Panc1 (cell line): ENCODE data around the gene GAPDH. TPM values are rescaled to one million over a fixed set of nuclear protein-coding genes. Genes with fewer than 3 reads are reported as not detected.

Experiments used
- ATAC-seq: fragments of 200-7000 bp; cut with Tn5 transposase; 2 replicates; pipeline ENCODE4 v1.9.1; 2020; ENCODE audit warnings: mild to moderate bottlenecking, moderate library complexity
- BruUV-seq: library from RNA; stranded (reverse); fragments of 400-500 nt; replicated peaks from 2 replicates; lab custom pipeline; 2021; lab: Mats Ljungman, UMichigan
- CTCF ChIA-PET: fragments of 300-600 bp; sonication (Branson Sonifier 250); formaldehyde crosslinking; loops from one replicate; lab custom pipeline; 2022; ENCODE audit warnings: antibody characterized with exemption; lab: Charles Lee
- POLR2A ChIA-PET: fragments of 300-600 bp; sonication (Branson Sonifier 250); formaldehyde crosslinking; loops from one replicate; lab custom pipeline; 2022; ENCODE audit warnings: antibody characterized with exemption; lab: Charles Lee
- DNase-seq: peaks from one replicate; pipeline ENCODE4 v3.0.0-alpha.2; 2010; ENCODE audit warnings: low read depth, low spot score
- H3K27ac ChIP-seq: 2 replicates; pipeline ENCODE4 v1.5.1; 2011; ENCODE audit warnings: mild to moderate bottlenecking, low read length, inconsistent platforms
- H3K27me3 ChIP-seq: fragments of 200-500 bp; sonication (Bioruptor generic); 2 replicates; pipeline ENCODE4 v1.6.0; 2014; ENCODE audit warnings: low read length, inconsistent platforms; ENCODE audit not compliant: control insufficient read depth, insufficient read depth
- H3K36me3 ChIP-seq: fragments of 200-500 bp; sonication (Bioruptor generic); 2 replicates; pipeline ENCODE4 v1.5.1; 2014; ENCODE audit warnings: inconsistent platforms, mild to moderate bottlenecking, low read length, moderate library complexity; ENCODE audit not compliant: control insufficient read depth, insufficient read depth
- H3K4me1 ChIP-seq: 2 replicates; pipeline ENCODE4 v1.5.1; 2011; ENCODE audit warnings: inconsistent platforms, mild to moderate bottlenecking, low read length, moderate library complexity; ENCODE audit not compliant: control insufficient read depth, insufficient read depth
- H3K4me3 ChIP-seq, 2 experiments: 2 replicates each; pipeline ENCODE4 v1.5.1; 2011 to 2012; ENCODE audit warnings: low read depth in 2 of 2, low read length in 2 of 2, mild to moderate bottlenecking in 2 of 2, inconsistent platforms in 1 of 2, moderate library complexity in 1 of 2
- H3K9me3 ChIP-seq: fragments of 200-500 bp; sonication (Bioruptor generic); 2 replicates; pipeline ENCODE4 v1.5.1; 2014; ENCODE audit warnings: low read depth, mild to moderate bottlenecking, inconsistent platforms, low read length, moderate library complexity; ENCODE audit not compliant: control insufficient read depth, insufficient read depth
- POLR2AphosphoS5 ChIP-seq: IDR thresholded peaks from 2 replicates; pipeline ENCODE4 v1.6.1; 2012; ENCODE audit warnings: mild to moderate bottlenecking, low read depth, low read length, moderate library complexity
- SIN3A ChIP-seq: IDR thresholded peaks from 2 replicates; pipeline ENCODE4 v1.6.1; 2012; ENCODE audit warnings: low read depth, mild to moderate bottlenecking, low read length, moderate library complexity, borderline replicate concordance; ENCODE audit not compliant: insufficient read depth
- TCF7L2 ChIP-seq: IDR thresholded peaks from 2 replicates; pipeline ENCODE4 v1.6.1; 2011; ENCODE audit warnings: mild to moderate bottlenecking, low read depth, low read length, inconsistent platforms
- in situ Hi-C: cut with HindIII; loops from 2 replicates; pipeline ENCODE4 v1.10.0; 2016; ENCODE audit warnings: low sequenced_read_pairs, low pct_unique_long_range_greater_than_20kb
- intact Hi-C: fragments of 100-400 bp; cut with micrococcal nuclease; formaldehyde crosslinking; loops from one replicate; pipeline ENCODE4 v1.10.0; 2022; ENCODE audit not compliant: unreplicated experiment
- total RNA-seq: library from RNA; stranded (reverse); gene quantifications from one replicate; pipeline ENCODE4 v1.2.1, GENCODE V29; 2021; ENCODE audit not compliant: unreplicated experiment
- TF ChIP-seq, protein P1 (sequence below): fragments of 450-650 bp; IDR thresholded peaks from 2 replicates; pipeline ENCODE4 v1.5.1; 2017; ENCODE audit warnings: mild to moderate bottlenecking
- TF ChIP-seq, protein P2 (sequence below), 2 experiments: IDR thresholded peaks; 2 replicates each; pipeline ENCODE4 v1.6.1; 2011 to 2012; ENCODE audit warnings: low read depth in 2 of 2, control low read depth in 1 of 2, low read length in 1 of 2, mild to moderate bottlenecking in 1 of 2, moderate library complexity in 1 of 2; ENCODE audit not compliant: insufficient read depth in 1 of 2

The GAPDH gene
- total RNA-seq, 1 experiment from 2014 or later, result 2,912 TPM

DNA sequence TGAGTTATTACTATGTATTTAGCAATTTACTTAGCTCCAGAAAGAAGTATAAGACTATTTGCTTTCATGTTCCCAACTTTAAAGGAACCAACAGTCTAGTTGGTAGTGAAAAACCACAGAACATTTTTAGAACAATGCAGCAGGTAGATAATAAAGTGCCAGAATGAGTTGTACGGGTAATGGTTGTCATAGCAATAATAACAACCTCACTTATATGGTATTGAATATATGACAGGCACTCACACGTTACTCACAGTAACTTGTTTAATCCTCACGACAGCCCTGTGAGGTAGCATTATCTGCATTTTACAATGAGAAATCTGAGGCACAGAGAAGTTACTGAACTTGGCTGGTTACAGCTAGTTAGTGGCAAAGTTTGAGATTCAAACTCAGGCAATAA lies 10.6 kb upstream of the GAPDH start:
- no peak for DNase-seq
- in situ Hi-C loops, result no loop called here
- no peak overlapping the region for H3K27ac ChIP-seq
- BruUV-seq, result no TSS peak
- ChIA-PET POLR2A (no interaction called here), CTCF (no interaction called here)
- peaks cover 19% of the 10 kb centered on the region for H3K36me3 ChIP-seq
- H3K4me3 ChIP-seq, result no peak overlapping the region
- H3K4me1 ChIP-seq, result no peaks in the 10 kb centered on the region
- TF ChIP-seq, protein P1, sequence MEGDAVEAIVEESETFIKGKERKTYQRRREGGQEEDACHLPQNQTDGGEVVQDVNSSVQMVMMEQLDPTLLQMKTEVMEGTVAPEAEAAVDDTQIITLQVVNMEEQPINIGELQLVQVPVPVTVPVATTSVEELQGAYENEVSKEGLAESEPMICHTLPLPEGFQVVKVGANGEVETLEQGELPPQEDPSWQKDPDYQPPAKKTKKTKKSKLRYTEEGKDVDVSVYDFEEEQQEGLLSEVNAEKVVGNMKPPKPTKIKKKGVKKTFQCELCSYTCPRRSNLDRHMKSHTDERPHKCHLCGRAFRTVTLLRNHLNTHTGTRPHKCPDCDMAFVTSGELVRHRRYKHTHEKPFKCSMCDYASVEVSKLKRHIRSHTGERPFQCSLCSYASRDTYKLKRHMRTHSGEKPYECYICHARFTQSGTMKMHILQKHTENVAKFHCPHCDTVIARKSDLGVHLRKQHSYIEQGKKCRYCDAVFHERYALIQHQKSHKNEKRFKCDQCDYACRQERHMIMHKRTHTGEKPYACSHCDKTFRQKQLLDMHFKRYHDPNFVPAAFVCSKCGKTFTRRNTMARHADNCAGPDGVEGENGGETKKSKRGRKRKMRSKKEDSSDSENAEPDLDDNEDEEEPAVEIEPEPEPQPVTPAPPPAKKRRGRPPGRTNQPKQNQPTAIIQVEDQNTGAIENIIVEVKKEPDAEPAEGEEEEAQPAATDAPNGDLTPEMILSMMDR, result no peak
- TF ChIP-seq TCF7L2 (no peak), POLR2AphosphoS5 (no peak), SIN3A (no peak)
- TF ChIP-seq, protein P2, sequence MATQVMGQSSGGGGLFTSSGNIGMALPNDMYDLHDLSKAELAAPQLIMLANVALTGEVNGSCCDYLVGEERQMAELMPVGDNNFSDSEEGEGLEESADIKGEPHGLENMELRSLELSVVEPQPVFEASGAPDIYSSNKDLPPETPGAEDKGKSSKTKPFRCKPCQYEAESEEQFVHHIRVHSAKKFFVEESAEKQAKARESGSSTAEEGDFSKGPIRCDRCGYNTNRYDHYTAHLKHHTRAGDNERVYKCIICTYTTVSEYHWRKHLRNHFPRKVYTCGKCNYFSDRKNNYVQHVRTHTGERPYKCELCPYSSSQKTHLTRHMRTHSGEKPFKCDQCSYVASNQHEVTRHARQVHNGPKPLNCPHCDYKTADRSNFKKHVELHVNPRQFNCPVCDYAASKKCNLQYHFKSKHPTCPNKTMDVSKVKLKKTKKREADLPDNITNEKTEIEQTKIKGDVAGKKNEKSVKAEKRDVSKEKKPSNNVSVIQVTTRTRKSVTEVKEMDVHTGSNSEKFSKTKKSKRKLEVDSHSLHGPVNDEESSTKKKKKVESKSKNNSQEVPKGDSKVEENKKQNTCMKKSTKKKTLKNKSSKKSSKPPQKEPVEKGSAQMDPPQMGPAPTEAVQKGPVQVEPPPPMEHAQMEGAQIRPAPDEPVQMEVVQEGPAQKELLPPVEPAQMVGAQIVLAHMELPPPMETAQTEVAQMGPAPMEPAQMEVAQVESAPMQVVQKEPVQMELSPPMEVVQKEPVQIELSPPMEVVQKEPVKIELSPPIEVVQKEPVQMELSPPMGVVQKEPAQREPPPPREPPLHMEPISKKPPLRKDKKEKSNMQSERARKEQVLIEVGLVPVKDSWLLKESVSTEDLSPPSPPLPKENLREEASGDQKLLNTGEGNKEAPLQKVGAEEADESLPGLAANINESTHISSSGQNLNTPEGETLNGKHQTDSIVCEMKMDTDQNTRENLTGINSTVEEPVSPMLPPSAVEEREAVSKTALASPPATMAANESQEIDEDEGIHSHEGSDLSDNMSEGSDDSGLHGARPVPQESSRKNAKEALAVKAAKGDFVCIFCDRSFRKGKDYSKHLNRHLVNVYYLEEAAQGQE (IDR thresholded peaks at IDR 0.05; ENCODE audit: insufficient read depth in 1 of 2, low read depth in 2 of 2, low read length in 1 of 2), result no peak
- ATAC-seq, result no peak
- no peaks in the 10 kb centered on the region for H3K27me3 ChIP-seq
- H3K9me3 ChIP-seq, result no peaks in the 10 kb centered on the region
- intact Hi-C loops, result no loop called here

DNA sequence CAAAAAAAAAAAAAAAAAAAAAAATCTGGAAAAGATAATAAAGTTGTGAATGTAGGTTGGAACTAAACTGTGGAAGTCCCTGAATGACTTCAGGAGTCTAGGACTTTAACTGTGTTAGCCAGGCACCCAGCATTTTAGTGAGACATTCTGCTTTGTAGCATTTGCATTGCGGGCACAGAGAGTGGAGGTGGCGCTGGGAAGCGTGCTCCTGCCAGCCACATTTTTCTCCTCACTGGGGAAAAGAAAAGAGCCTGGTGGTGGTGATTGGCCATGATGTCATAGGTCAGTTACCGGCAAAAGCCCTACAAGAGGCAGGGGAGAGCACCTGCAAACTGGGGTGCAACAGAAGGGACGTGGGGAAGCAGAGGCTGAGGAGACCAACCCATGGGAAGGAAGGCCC lies 9.7 kb upstream of the GAPDH start:
- intact Hi-C loops, result no loop called here
- Histone ChIP-seq H3K36me3 (peaks cover 19% of the 10 kb centered on the region), H3K27ac (no peak overlapping the region), H3K9me3 (no peaks in the 10 kb centered on the region), H3K4me1 (no peaks in the 10 kb centered on the region), H3K4me3 (no peak overlapping the region), H3K27me3 (no peaks in the 10 kb centered on the region)
- ChIA-PET CTCF (no interaction called here), POLR2A (no interaction called here)
- no peak for ATAC-seq
- in situ Hi-C loops, result no loop called here
- no peak for DNase-seq
- TF ChIP-seq TCF7L2 (no peak), SIN3A (no peak), POLR2AphosphoS5 (no peak)
- TF ChIP-seq, protein P1, result no peak
- TF ChIP-seq, protein P2 (IDR thresholded peaks at IDR 0.05; ENCODE audit: insufficient read depth in 1 of 2, low read depth in 2 of 2, low read length in 1 of 2), result no peak
- BruUV-seq, result no TSS peak
